ENCODE data around the gene RNF112.

Gene RNF112

GRCh38 chr17:19417611-19418010 is 6.6 kb downstream of the RNF112 start:
- TF ChIP-seq CTCF (IDR thresholded peaks at IDR 0.05; ENCODE audit: low read depth, low read length) = no peak
- no peak overlapping the region for H3K4me3 ChIP-seq (ENCODE audit: low read depth, low read length)
- no peak for DNase-seq (ENCODE audit: low read depth, low spot score)
- in situ Hi-C loops (cut with HindIII; ENCODE audit: low sequenced_read_pairs) = no loop called here

- in situ Hi-C loops (cut with HindIII; ENCODE audit: low sequenced_read_pairs) = no loop called here
- DNase-seq (ENCODE audit: low read depth, low spot score) = peak; percentile 67
- no peak overlapping the region for H3K4me3 ChIP-seq (ENCODE audit: low read depth, low read length)
- TF ChIP-seq CTCF (IDR thresholded peaks at IDR 0.05; ENCODE audit: low read depth, low read length) = no peak
These were observed 7.4 kb downstream of the RNF112 start for GRCh38 chr17:19418251-19418992.

- H3K4me3 ChIP-seq (ENCODE audit: low read depth, low read length) = no peak overlapping the region
- no peak for DNase-seq (ENCODE audit: low read depth, low spot score)
- TF ChIP-seq CTCF (IDR thresholded peaks at IDR 0.05; ENCODE audit: low read depth, low read length) = no peak
- in situ Hi-C loops (cut with HindIII; ENCODE audit: low sequenced_read_pairs) = no loop called here
These were observed 10.2 kb downstream of the RNF112 start for GRCh38 chr17:19421219-19421618.

GRCh38 chr17:19421926-19422325 is 10.9 kb downstream of the RNF112 start:
- no peak for TF ChIP-seq CTCF (IDR thresholded peaks at IDR 0.05; ENCODE audit: low read depth, low read length)
- in situ Hi-C loops (cut with HindIII; ENCODE audit: low sequenced_read_pairs) = no loop called here
- DNase-seq (ENCODE audit: low read depth, low spot score) = no peak
- H3K4me3 ChIP-seq (ENCODE audit: low read depth, low read length) = no peak overlapping the region

- no peak for TF ChIP-seq CTCF (IDR thresholded peaks at IDR 0.05; ENCODE audit: low read depth, low read length)
- in situ Hi-C loops (cut with HindIII; ENCODE audit: low sequenced_read_pairs) = no loop called here
- DNase-seq (ENCODE audit: low read depth, low spot score) = no peak
- H3K4me3 ChIP-seq (ENCODE audit: low read depth, low read length) = no peak overlapping the region
These were observed 14.2 kb downstream of the RNF112 start for GRCh38 chr17:19424934-19425868.

GRCh38 chr17:19426631-19427030 is 15.6 kb downstream of the RNF112 start:
- H3K4me3 ChIP-seq (ENCODE audit: low read depth, low read length) = no peak overlapping the region
- no peak for DNase-seq (ENCODE audit: low read depth, low spot score)
- no peak for TF ChIP-seq CTCF (IDR thresholded peaks at IDR 0.05; ENCODE audit: low read depth, low read length)
- in situ Hi-C loops (cut with HindIII; ENCODE audit: low sequenced_read_pairs) = no loop called here

All from astrocyte of the spinal cord (primary cell).